ENCODE data around the gene SLC7A8.

The SLC7A8 gene

GRCh38 chr14:23177181-23177580 lies 6.3 kb downstream of the SLC7A8 start:
- Histone ChIP-seq H3K4me1 (ENCODE audit: control insufficient read depth in 2 of 2, insufficient read depth in 1 of 2, low read depth in 1 of 2, low read length in 2 of 2) (peaks cover 13 to 14% of the 10 kb centered on the region in 2 donors), H3K18ac (ENCODE audit: low read length) (no peak overlapping the region), H3K36me3 (replicated peaks in 1 of 2; ENCODE audit: control insufficient read depth in 2 of 2, insufficient read depth in 2 of 2, low read length in 2 of 2) (no peaks in the 10 kb centered on the region), H3K9ac (ENCODE audit: low read depth, low read length, poor library complexity) (no peak overlapping the region), H3K27me3 (ENCODE audit: control insufficient read depth in 3 of 3, insufficient read depth in 3 of 3, low read depth in 1 of 3, low read length in 3 of 3) (peaks cover 0 to 8% (median 0%) of the 10 kb centered on the region in 3 experiments), H2BK5ac (ENCODE audit: low read length) (no peak overlapping the region), H3K4ac (ENCODE audit: low read length) (no peak overlapping the region), H3K9me3 (replicated peaks in 1 of 2; ENCODE audit: control insufficient read depth in 2 of 2, insufficient read depth in 1 of 2, low read depth in 1 of 2, low read length in 2 of 2) (no peaks in the 10 kb centered on the region), H2BK15ac (ENCODE audit: low read length) (no peak overlapping the region), H3K27ac (replicated peaks; ENCODE audit: low read length) (no peak overlapping the region), H3K79me1 (ENCODE audit: low read depth, low read length) (no peaks in the 10 kb centered on the region), H2AFZ (ENCODE audit: low read length) (no peak overlapping the region), H2AK5ac (ENCODE audit: low read depth, low read length) (no peak overlapping the region), H2BK120ac (ENCODE audit: low read depth, low read length) (no peak overlapping the region), H4K8ac (ENCODE audit: low read depth, low read length) (no peak overlapping the region), H3K4me3 (ENCODE audit: low read length in 2 of 2) (no peak overlapping the region), H2BK12ac (ENCODE audit: low read length) (no peak overlapping the region), H4K91ac (ENCODE audit: low read depth, low read length, poor library complexity) (no peak overlapping the region), H3K4me2 (ENCODE audit: insufficient read depth, low read length, poor library complexity, severe bottlenecking) (no peak overlapping the region), H3K23ac (ENCODE audit: low read depth, low read length, poor library complexity) (no peak overlapping the region), H3K14ac (ENCODE audit: low read length) (no peak overlapping the region)
- DNase-seq (ENCODE audit: low spot score): no peak
- WGBS, 2 donors (ENCODE audit: extremely low coverage in 2 of 2, insufficient read length in 2 of 2, insufficient replicate concordance in 1 of 2): no CpG with 5 or more reads among the region's 2 CpGs

- Histone ChIP-seq H3K27ac (replicated peaks; ENCODE audit: low read length) (no peak overlapping the region), H2BK120ac (ENCODE audit: low read depth, low read length) (no peak overlapping the region), H2AK5ac (ENCODE audit: low read depth, low read length) (no peak overlapping the region), H2BK5ac (ENCODE audit: low read length) (no peak overlapping the region), H3K79me1 (ENCODE audit: low read depth, low read length) (no peaks in the 10 kb centered on the region), H3K23ac (ENCODE audit: low read depth, low read length, poor library complexity) (no peak overlapping the region), H3K4ac (ENCODE audit: low read length) (no peak overlapping the region), H2BK15ac (ENCODE audit: low read length) (no peak overlapping the region), H3K4me3 (ENCODE audit: low read length in 2 of 2) (no peak overlapping the region), H2AFZ (ENCODE audit: low read length) (no peak overlapping the region), H3K9me3 (replicated peaks in 1 of 2; ENCODE audit: control insufficient read depth in 2 of 2, insufficient read depth in 1 of 2, low read depth in 1 of 2, low read length in 2 of 2) (no peaks in the 10 kb centered on the region), H4K8ac (ENCODE audit: low read depth, low read length) (no peak overlapping the region), H3K18ac (ENCODE audit: low read length) (no peak overlapping the region), H2BK12ac (ENCODE audit: low read length) (no peak overlapping the region), H3K4me2 (ENCODE audit: insufficient read depth, low read length, poor library complexity, severe bottlenecking) (no peak overlapping the region), H3K14ac (ENCODE audit: low read length) (no peak overlapping the region), H3K27me3 (ENCODE audit: control insufficient read depth in 3 of 3, insufficient read depth in 3 of 3, low read depth in 1 of 3, low read length in 3 of 3) (no peaks in the 10 kb centered on the region), H4K91ac (ENCODE audit: low read depth, low read length, poor library complexity) (no peak overlapping the region), H3K9ac (ENCODE audit: low read depth, low read length, poor library complexity) (no peak overlapping the region), H3K4me1 (ENCODE audit: control insufficient read depth in 2 of 2, insufficient read depth in 1 of 2, low read depth in 1 of 2, low read length in 2 of 2) (peaks cover 13 to 14% of the 10 kb centered on the region in 2 donors), H3K36me3 (replicated peaks in 1 of 2; ENCODE audit: control insufficient read depth in 2 of 2, insufficient read depth in 2 of 2, low read length in 2 of 2) (no peaks in the 10 kb centered on the region)
- DNase-seq (ENCODE audit: low spot score): no peak
- WGBS, 2 donors (ENCODE audit: extremely low coverage in 2 of 2, insufficient read length in 2 of 2, insufficient replicate concordance in 1 of 2): no CpG with 5 or more reads among the region's 1 CpG
Measured at GRCh38 chr14:23175823-23176222, 7.6 kb downstream of the SLC7A8 start.

- Histone ChIP-seq H2BK15ac (ENCODE audit: low read length) (no peak overlapping the region), H4K8ac (ENCODE audit: low read depth, low read length) (no peak overlapping the region), H3K23ac (ENCODE audit: low read depth, low read length, poor library complexity) (no peak overlapping the region), H3K27me3 (ENCODE audit: control insufficient read depth in 3 of 3, insufficient read depth in 3 of 3, low read depth in 1 of 3, low read length in 3 of 3) (no peaks in the 10 kb centered on the region), H3K27ac (replicated peaks; ENCODE audit: low read length) (peak overlapping the region; percentile 38), H3K14ac (ENCODE audit: low read length) (no peak overlapping the region), H4K91ac (ENCODE audit: low read depth, low read length, poor library complexity) (no peak overlapping the region), H3K4me1 (ENCODE audit: control insufficient read depth in 2 of 2, insufficient read depth in 1 of 2, low read depth in 1 of 2, low read length in 2 of 2) (peaks cover 13 to 14% of the 10 kb centered on the region in 2 donors), H3K9ac (ENCODE audit: low read depth, low read length, poor library complexity) (no peak overlapping the region), H2BK120ac (ENCODE audit: low read depth, low read length) (no peak overlapping the region), H3K36me3 (replicated peaks in 1 of 2; ENCODE audit: control insufficient read depth in 2 of 2, insufficient read depth in 2 of 2, low read length in 2 of 2) (no peaks in the 10 kb centered on the region), H3K79me1 (ENCODE audit: low read depth, low read length) (no peaks in the 10 kb centered on the region), H3K9me3 (replicated peaks in 1 of 2; ENCODE audit: control insufficient read depth in 2 of 2, insufficient read depth in 1 of 2, low read depth in 1 of 2, low read length in 2 of 2) (no peaks in the 10 kb centered on the region), H2BK12ac (ENCODE audit: low read length) (no peak overlapping the region), H3K4ac (ENCODE audit: low read length) (no peak overlapping the region), H3K18ac (ENCODE audit: low read length) (peak overlapping the region; percentile 12), H2BK5ac (ENCODE audit: low read length) (no peak overlapping the region), H3K4me2 (ENCODE audit: insufficient read depth, low read length, poor library complexity, severe bottlenecking) (no peak overlapping the region), H2AFZ (ENCODE audit: low read length) (peak overlapping the region; percentile 75), H3K4me3 (ENCODE audit: low read length in 2 of 2) (no peak overlapping the region), H2AK5ac (ENCODE audit: low read depth, low read length) (no peak overlapping the region)
- 100% methylated on average over 1 of the region's 6 CpGs; no CpG with 5 or more reads in 1 of the 2 donors for WGBS, 2 donors (ENCODE audit: extremely low coverage in 2 of 2, insufficient read length in 2 of 2, insufficient replicate concordance in 1 of 2)
- DNase-seq (ENCODE audit: low spot score): no peak
Measured at GRCh38 chr14:23174296-23175184, 8.9 kb downstream of the SLC7A8 start.

GRCh38 chr14:23173796-23174195 lies 9.7 kb downstream of the SLC7A8 start:
- Histone ChIP-seq H2BK12ac (ENCODE audit: low read length) (no peak overlapping the region), H3K23ac (ENCODE audit: low read depth, low read length, poor library complexity) (no peak overlapping the region), H3K36me3 (replicated peaks in 1 of 2; ENCODE audit: control insufficient read depth in 2 of 2, insufficient read depth in 2 of 2, low read length in 2 of 2) (no peaks in the 10 kb centered on the region), H3K4me1 (ENCODE audit: control insufficient read depth in 2 of 2, insufficient read depth in 1 of 2, low read depth in 1 of 2, low read length in 2 of 2) (peaks cover 13 to 14% of the 10 kb centered on the region in 2 donors), H3K4ac (ENCODE audit: low read length) (no peak overlapping the region), H2BK120ac (ENCODE audit: low read depth, low read length) (no peak overlapping the region), H3K27ac (replicated peaks; ENCODE audit: low read length) (no peak overlapping the region), H3K27me3 (ENCODE audit: control insufficient read depth in 3 of 3, insufficient read depth in 3 of 3, low read depth in 1 of 3, low read length in 3 of 3) (no peaks in the 10 kb centered on the region), H2AFZ (ENCODE audit: low read length) (peak overlapping the region; percentile 75), H2AK5ac (ENCODE audit: low read depth, low read length) (no peak overlapping the region), H3K4me2 (ENCODE audit: insufficient read depth, low read length, poor library complexity, severe bottlenecking) (no peak overlapping the region), H4K91ac (ENCODE audit: low read depth, low read length, poor library complexity) (no peak overlapping the region), H3K9me3 (replicated peaks in 1 of 2; ENCODE audit: control insufficient read depth in 2 of 2, insufficient read depth in 1 of 2, low read depth in 1 of 2, low read length in 2 of 2) (no peaks in the 10 kb centered on the region), H4K8ac (ENCODE audit: low read depth, low read length) (no peak overlapping the region), H3K79me1 (ENCODE audit: low read depth, low read length) (no peaks in the 10 kb centered on the region), H3K14ac (ENCODE audit: low read length) (no peak overlapping the region), H3K4me3 (ENCODE audit: low read length in 2 of 2) (no peak overlapping the region), H2BK5ac (ENCODE audit: low read length) (no peak overlapping the region), H2BK15ac (ENCODE audit: low read length) (no peak overlapping the region), H3K18ac (ENCODE audit: low read length) (no peak overlapping the region), H3K9ac (ENCODE audit: low read depth, low read length, poor library complexity) (no peak overlapping the region)
- no CpG with 5 or more reads among the region's 3 CpGs for WGBS, 2 donors (ENCODE audit: extremely low coverage in 2 of 2, insufficient read length in 2 of 2, insufficient replicate concordance in 1 of 2)
- no peak for DNase-seq (ENCODE audit: low spot score)

Data from neuronal stem cell (in vitro differentiated cells).